Liver (tissue), 9 donors: ENCODE measurements around the gene ZNF423. TPM values are rescaled to one million over a fixed set of nuclear protein-coding genes. Genes with fewer than 3 reads are reported as not detected.

Source experiments
- DNase-seq: peaks from one replicate; pipeline ENCODE4 v3.0.0-alpha.2; 2017; ENCODE audit warnings: low spot score
- H3K27ac ChIP-seq, 2 donors: one replicate each; pipeline ENCODE4 v1.7.0; 2013; ENCODE audit warnings: inconsistent platforms in 2 of 2, low read length in 2 of 2, control low read depth in 1 of 2, low read depth in 1 of 2, mild to moderate bottlenecking in 1 of 2
- H3K27me3 ChIP-seq, 4 donors: one replicate each; pipeline versions ENCODE4 v1.6.1 to v1.7.0; 2013; ENCODE audit warnings: low read length in 3 of 4, inconsistent platforms in 1 of 4, mild to moderate bottlenecking in 1 of 4, moderate library complexity in 1 of 4; ENCODE audit not compliant: control insufficient read depth in 4 of 4, insufficient read depth in 4 of 4
- H3K36me3 ChIP-seq, 4 donors: one replicate each; pipeline versions ENCODE4 v1.6.1 to v1.7.0; 2013; ENCODE audit warnings: low read length in 3 of 4, mild to moderate bottlenecking in 3 of 4, low read depth in 1 of 4, moderate library complexity in 1 of 4; ENCODE audit not compliant: control insufficient read depth in 4 of 4, insufficient read depth in 3 of 4
- H3K4me1 ChIP-seq, 4 donors: one replicate each; pipeline versions ENCODE4 v1.6.1 to v1.7.0; 2013; ENCODE audit warnings: low read length in 3 of 4, mild to moderate bottlenecking in 3 of 4, moderate library complexity in 1 of 4; ENCODE audit not compliant: control insufficient read depth in 4 of 4, insufficient read depth in 4 of 4
- H3K4me3 ChIP-seq, 3 donors: one replicate each; pipeline versions ENCODE4 v1.6.1 to v1.7.0; 2013; ENCODE audit warnings: low read length in 3 of 3, control low read depth in 1 of 3, low read depth in 1 of 3, mild to moderate bottlenecking in 1 of 3
- H3K9ac ChIP-seq, 2 donors: one replicate each; pipeline ENCODE4 v1.7.0; 2013; ENCODE audit warnings: low read length in 2 of 2, mild to moderate bottlenecking in 2 of 2, moderate library complexity in 2 of 2, control low read depth in 1 of 2, low read depth in 1 of 2
- H3K9me3 ChIP-seq, 4 donors: one replicate each; pipeline versions ENCODE4 v1.6.1 to v1.7.0; 2013; ENCODE audit warnings: low read length in 3 of 4; ENCODE audit not compliant: control insufficient read depth in 4 of 4
- ATF3 ChIP-seq: IDR thresholded peaks from 2 replicates; pipeline ENCODE4 v1.6.1; 2016; ENCODE audit warnings: antibody characterized with exemption
- CTCF ChIP-seq: fragments of 150-350 bp; IDR thresholded peaks from 2 replicates; pipeline ENCODE4 v1.5.1; 2017; ENCODE audit warnings: improper control_type of control experiment, low read depth, low read length; ENCODE audit not compliant: missing input control
- EGR1 ChIP-seq, 2 donors: IDR thresholded peaks; 2 replicates each; pipeline ENCODE4 v1.6.1; 2016 to 2018; ENCODE audit warnings: antibody characterized with exemption in 2 of 2, low read depth in 2 of 2
- FOXA1 ChIP-seq: IDR thresholded peaks from 2 replicates; pipeline ENCODE4 v1.6.1; 2016; ENCODE audit warnings: antibody characterized with exemption
- FOXA2 ChIP-seq: IDR thresholded peaks from 2 replicates; pipeline ENCODE4 v1.6.1; 2016; ENCODE audit warnings: antibody characterized with exemption
- GABPA ChIP-seq, 2 donors: IDR thresholded peaks in 1 of 2; conservative IDR thresholded peaks in 1 of 2; 2 replicates each; pipeline ENCODE4 v1.6.1; 2016; ENCODE audit warnings: antibody characterized with exemption in 2 of 2, mild to moderate bottlenecking in 1 of 2, moderate library complexity in 1 of 2
- HNF4A ChIP-seq, 2 donors: conservative IDR thresholded peaks; 2 replicates each; pipeline ENCODE4 v1.6.1; 2016; ENCODE audit warnings: antibody characterized with exemption in 2 of 2, mild to moderate bottlenecking in 2 of 2
- HNF4G ChIP-seq: IDR thresholded peaks from 2 replicates; pipeline ENCODE4 v1.6.1; 2016; ENCODE audit warnings: antibody characterized with exemption
- JUND ChIP-seq, 2 donors: IDR thresholded peaks; 2 replicates each; pipeline ENCODE4 v1.6.1; 2016; ENCODE audit warnings: antibody characterized with exemption in 2 of 2
- NR2F2 ChIP-seq: IDR thresholded peaks from 2 replicates; pipeline ENCODE4 v1.6.1; 2016; ENCODE audit warnings: antibody characterized with exemption
- RAD21 ChIP-seq, 2 donors: IDR thresholded peaks; 2 replicates each; pipeline ENCODE4 v1.6.1; 2016; ENCODE audit warnings: antibody characterized with exemption in 2 of 2, mild to moderate bottlenecking in 2 of 2
- RXRA ChIP-seq, 2 donors: IDR thresholded peaks; 2 replicates each; pipeline ENCODE4 v1.6.1; 2017 to 2018; ENCODE audit warnings: antibody characterized with exemption in 2 of 2, mild to moderate bottlenecking in 1 of 2
- SP1 ChIP-seq: IDR thresholded peaks from 2 replicates; pipeline ENCODE4 v1.6.1; 2018; ENCODE audit warnings: antibody characterized with exemption, mild to moderate bottlenecking
- TAF1 ChIP-seq: conservative IDR thresholded peaks from 2 replicates; pipeline ENCODE4 v1.6.1; 2016; ENCODE audit warnings: antibody characterized with exemption, mild to moderate bottlenecking
- YY1 ChIP-seq: IDR thresholded peaks from 2 replicates; pipeline ENCODE4 v1.6.1; 2016; ENCODE audit warnings: antibody characterized with exemption, mild to moderate bottlenecking
- WGBS: extraction: QIAGEN DNeasy Blood & Tissue Kit; methylation state at CpG from one replicate; pipeline ENCODE4 v1.1.7; 2013; 5-methylcytosine and 5-hydroxymethylcytosine counted together
- polyA plus RNA-seq, 2 donors: library from polyadenylated mRNA; stranded (reverse) in 1 of 2; unstranded in 1 of 2; fragments of 200-250 nt in 1 of 2; fragments of >200 nt in 1 of 2; fragmentation: Nextera tagmentation in 1 of 2; extraction: Ambion mirVana in 1 of 2; gene quantifications; one replicate each; pipeline versions ENCODE4 v1.2.1 to v1.2.3, GENCODE V29; 2013 to 2015
- total RNA-seq, 2 donors: library from RNA; depleted of rRNA; stranded (reverse); fragments of >200 nt; gene quantifications; one replicate each; pipeline ENCODE4 v1.2.3, GENCODE V29; 2014
- TF ChIP-seq, protein P1 (sequence below): IDR thresholded peaks from 2 replicates; pipeline ENCODE4 v1.6.1; 2016; ENCODE audit warnings: antibody characterized with exemption
- TF ChIP-seq, protein P2 (sequence below): IDR thresholded peaks from 2 replicates; pipeline ENCODE4 v1.6.1; 2016; ENCODE audit warnings: antibody characterized with exemption, mild to moderate bottlenecking
- TF ChIP-seq, protein P3 (sequence below): IDR thresholded peaks from 2 replicates; pipeline ENCODE4 v1.6.1; 2016; ENCODE audit warnings: antibody characterized with exemption
- donor health status: healthy.
- donor health status: healthy.
- donor health status: healthy.
- donor health status: healthy.
- donor health status: healthy.

ZNF423 gene
- total and polyA plus RNA-seq, 4 donors: 0.24 to 1.6 (median 0.39) TPM

- Histone ChIP-seq H3K36me3 (no peaks in the 10 kb centered on the region), H3K4me3 (no peak overlapping the region), H3K9ac (no peak overlapping the region), H3K4me1 (no peaks in the 10 kb centered on the region), H3K27me3 (no peaks in the 10 kb centered on the region), H3K27ac (no peak overlapping the region), H3K9me3 (no peaks in the 10 kb centered on the region)
- DNase-seq: no peak
- WGBS: 96% methylated on average over 7 of the region's 7 CpGs
- TF ChIP-seq JUND (IDR thresholded peaks at IDR 0.05) (no peak), RXRA (IDR thresholded peaks at IDR 0.05) (no peak), HNF4G (no peak), SP1 (no peak), TAF1 (no peak), HNF4A (conservative IDR thresholded peaks at IDR 0.05) (no peak), NR2F2 (no peak), EGR1 (IDR thresholded peaks at IDR 0.05; ENCODE audit: low read depth in 2 of 2) (no peak), FOXA1 (no peak), CTCF (no peak), YY1 (no peak), GABPA (IDR thresholded peaks at IDR 0.05 in 1 of 2, conservative IDR thresholded peaks at IDR 0.05 in 1 of 2) (no peak), FOXA2 (no peak), RAD21 (IDR thresholded peaks at IDR 0.05) (no peak), ATF3 (no peak)
- TF ChIP-seq, protein P1, sequence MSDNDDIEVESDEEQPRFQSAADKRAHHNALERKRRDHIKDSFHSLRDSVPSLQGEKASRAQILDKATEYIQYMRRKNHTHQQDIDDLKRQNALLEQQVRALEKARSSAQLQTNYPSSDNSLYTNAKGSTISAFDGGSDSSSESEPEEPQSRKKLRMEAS: no peak
- TF ChIP-seq, protein P2, sequence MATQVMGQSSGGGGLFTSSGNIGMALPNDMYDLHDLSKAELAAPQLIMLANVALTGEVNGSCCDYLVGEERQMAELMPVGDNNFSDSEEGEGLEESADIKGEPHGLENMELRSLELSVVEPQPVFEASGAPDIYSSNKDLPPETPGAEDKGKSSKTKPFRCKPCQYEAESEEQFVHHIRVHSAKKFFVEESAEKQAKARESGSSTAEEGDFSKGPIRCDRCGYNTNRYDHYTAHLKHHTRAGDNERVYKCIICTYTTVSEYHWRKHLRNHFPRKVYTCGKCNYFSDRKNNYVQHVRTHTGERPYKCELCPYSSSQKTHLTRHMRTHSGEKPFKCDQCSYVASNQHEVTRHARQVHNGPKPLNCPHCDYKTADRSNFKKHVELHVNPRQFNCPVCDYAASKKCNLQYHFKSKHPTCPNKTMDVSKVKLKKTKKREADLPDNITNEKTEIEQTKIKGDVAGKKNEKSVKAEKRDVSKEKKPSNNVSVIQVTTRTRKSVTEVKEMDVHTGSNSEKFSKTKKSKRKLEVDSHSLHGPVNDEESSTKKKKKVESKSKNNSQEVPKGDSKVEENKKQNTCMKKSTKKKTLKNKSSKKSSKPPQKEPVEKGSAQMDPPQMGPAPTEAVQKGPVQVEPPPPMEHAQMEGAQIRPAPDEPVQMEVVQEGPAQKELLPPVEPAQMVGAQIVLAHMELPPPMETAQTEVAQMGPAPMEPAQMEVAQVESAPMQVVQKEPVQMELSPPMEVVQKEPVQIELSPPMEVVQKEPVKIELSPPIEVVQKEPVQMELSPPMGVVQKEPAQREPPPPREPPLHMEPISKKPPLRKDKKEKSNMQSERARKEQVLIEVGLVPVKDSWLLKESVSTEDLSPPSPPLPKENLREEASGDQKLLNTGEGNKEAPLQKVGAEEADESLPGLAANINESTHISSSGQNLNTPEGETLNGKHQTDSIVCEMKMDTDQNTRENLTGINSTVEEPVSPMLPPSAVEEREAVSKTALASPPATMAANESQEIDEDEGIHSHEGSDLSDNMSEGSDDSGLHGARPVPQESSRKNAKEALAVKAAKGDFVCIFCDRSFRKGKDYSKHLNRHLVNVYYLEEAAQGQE: no peak
- TF ChIP-seq, protein P3, sequence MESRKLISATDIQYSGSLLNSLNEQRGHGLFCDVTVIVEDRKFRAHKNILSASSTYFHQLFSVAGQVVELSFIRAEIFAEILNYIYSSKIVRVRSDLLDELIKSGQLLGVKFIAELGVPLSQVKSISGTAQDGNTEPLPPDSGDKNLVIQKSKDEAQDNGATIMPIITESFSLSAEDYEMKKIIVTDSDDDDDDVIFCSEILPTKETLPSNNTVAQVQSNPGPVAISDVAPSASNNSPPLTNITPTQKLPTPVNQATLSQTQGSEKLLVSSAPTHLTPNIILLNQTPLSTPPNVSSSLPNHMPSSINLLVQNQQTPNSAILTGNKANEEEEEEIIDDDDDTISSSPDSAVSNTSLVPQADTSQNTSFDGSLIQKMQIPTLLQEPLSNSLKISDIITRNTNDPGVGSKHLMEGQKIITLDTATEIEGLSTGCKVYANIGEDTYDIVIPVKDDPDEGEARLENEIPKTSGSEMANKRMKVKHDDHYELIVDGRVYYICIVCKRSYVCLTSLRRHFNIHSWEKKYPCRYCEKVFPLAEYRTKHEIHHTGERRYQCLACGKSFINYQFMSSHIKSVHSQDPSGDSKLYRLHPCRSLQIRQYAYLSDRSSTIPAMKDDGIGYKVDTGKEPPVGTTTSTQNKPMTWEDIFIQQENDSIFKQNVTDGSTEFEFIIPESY: no peak
Observed at GRCh38 chr16:49533422-49533821, 322.5 kb downstream of the ZNF423 start.

- DNase-seq: no peak
- WGBS: 96% methylated on average over 15 of the region's 15 CpGs
- peaks cover 0 to 2% (median 0%) of the 10 kb centered on the region in 4 donors for H3K4me1 ChIP-seq
Observed at GRCh38 chr16:49532873-49533272, 323.0 kb downstream of the ZNF423 start.

More at GRCh38 chr16:49532873-49533272, 323.0 kb downstream of the ZNF423 start:
- Histone ChIP-seq H3K27ac (no peak overlapping the region), H3K9ac (no peak overlapping the region), H3K4me3 (no peak overlapping the region), H3K27me3 (no peaks in the 10 kb centered on the region), H3K36me3 (no peaks in the 10 kb centered on the region), H3K9me3 (no peaks in the 10 kb centered on the region)
- TF ChIP-seq, protein P1: no peak
- TF ChIP-seq FOXA1 (no peak), ATF3 (no peak), EGR1 (IDR thresholded peaks at IDR 0.05; ENCODE audit: low read depth in 2 of 2) (no peak), JUND (IDR thresholded peaks at IDR 0.05) (no peak), FOXA2 (no peak), HNF4A (conservative IDR thresholded peaks at IDR 0.05) (no peak), TAF1 (no peak), NR2F2 (no peak), RXRA (IDR thresholded peaks at IDR 0.05) (no peak)
- TF ChIP-seq, protein P2: no peak
